Measurements from ENCODE around the gene BORCS5.

Gene BORCS5

GRCh38 chr12:12501121-12501520, 144.2 kb downstream of the BORCS5 start:
- TF ChIP-seq, protein P1, sequence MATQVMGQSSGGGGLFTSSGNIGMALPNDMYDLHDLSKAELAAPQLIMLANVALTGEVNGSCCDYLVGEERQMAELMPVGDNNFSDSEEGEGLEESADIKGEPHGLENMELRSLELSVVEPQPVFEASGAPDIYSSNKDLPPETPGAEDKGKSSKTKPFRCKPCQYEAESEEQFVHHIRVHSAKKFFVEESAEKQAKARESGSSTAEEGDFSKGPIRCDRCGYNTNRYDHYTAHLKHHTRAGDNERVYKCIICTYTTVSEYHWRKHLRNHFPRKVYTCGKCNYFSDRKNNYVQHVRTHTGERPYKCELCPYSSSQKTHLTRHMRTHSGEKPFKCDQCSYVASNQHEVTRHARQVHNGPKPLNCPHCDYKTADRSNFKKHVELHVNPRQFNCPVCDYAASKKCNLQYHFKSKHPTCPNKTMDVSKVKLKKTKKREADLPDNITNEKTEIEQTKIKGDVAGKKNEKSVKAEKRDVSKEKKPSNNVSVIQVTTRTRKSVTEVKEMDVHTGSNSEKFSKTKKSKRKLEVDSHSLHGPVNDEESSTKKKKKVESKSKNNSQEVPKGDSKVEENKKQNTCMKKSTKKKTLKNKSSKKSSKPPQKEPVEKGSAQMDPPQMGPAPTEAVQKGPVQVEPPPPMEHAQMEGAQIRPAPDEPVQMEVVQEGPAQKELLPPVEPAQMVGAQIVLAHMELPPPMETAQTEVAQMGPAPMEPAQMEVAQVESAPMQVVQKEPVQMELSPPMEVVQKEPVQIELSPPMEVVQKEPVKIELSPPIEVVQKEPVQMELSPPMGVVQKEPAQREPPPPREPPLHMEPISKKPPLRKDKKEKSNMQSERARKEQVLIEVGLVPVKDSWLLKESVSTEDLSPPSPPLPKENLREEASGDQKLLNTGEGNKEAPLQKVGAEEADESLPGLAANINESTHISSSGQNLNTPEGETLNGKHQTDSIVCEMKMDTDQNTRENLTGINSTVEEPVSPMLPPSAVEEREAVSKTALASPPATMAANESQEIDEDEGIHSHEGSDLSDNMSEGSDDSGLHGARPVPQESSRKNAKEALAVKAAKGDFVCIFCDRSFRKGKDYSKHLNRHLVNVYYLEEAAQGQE (IDR thresholded peaks at IDR 0.05; ENCODE audit: insufficient read depth in 1 of 2, low read depth in 2 of 2, low read length in 2 of 2), result no peak
- no peak for TF ChIP-seq SIN3A (IDR thresholded peaks at IDR 0.05; ENCODE audit: borderline replicate concordance, insufficient read depth, low read length)
- no peak for TF ChIP-seq TAF1 (IDR thresholded peaks at IDR 0.05; ENCODE audit: borderline replicate concordance, insufficient read depth, low read length)
- TF ChIP-seq FOXP2 (optimal IDR thresholded peaks at IDR 0.05; ENCODE audit: borderline replicate concordance, extremely low read depth, extremely low read length, insufficient read depth), result no peak
- TF ChIP-seq POLR2AphosphoS5 (IDR thresholded peaks at IDR 0.05; ENCODE audit: low read depth, low read length), result no peak

DNA sequence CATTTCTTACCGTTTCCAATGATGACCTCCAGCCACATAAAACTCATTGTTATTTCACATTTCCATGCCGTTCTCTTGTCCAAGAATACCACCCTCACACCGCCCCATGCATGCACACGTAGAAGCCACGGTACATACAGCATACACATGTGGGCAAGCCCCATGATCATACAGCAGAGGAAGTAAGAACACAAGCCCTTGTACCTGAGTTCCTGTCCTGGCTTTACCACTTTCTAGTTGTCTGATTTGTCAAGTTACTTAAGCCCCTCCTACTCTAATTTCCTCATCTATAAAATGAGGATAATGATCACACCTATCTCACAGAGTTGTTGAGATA, 145.9 kb downstream of the BORCS5 start:
- TF ChIP-seq SIN3A (IDR thresholded peaks at IDR 0.05; ENCODE audit: borderline replicate concordance, insufficient read depth, low read length), result no peak
- no peak for TF ChIP-seq FOXP2 (optimal IDR thresholded peaks at IDR 0.05; ENCODE audit: borderline replicate concordance, extremely low read depth, extremely low read length, insufficient read depth)
- TF ChIP-seq, protein P1 (IDR thresholded peaks at IDR 0.05; ENCODE audit: insufficient read depth in 1 of 2, low read depth in 2 of 2, low read length in 2 of 2), result no peak
- TF ChIP-seq TAF1 (IDR thresholded peaks at IDR 0.05; ENCODE audit: borderline replicate concordance, insufficient read depth, low read length), result no peak
- no peak for TF ChIP-seq POLR2AphosphoS5 (IDR thresholded peaks at IDR 0.05; ENCODE audit: low read depth, low read length)

GRCh38 chr12:12503384-12504078, 146.7 kb downstream of the BORCS5 start:
- TF ChIP-seq FOXP2 (optimal IDR thresholded peaks at IDR 0.05; ENCODE audit: borderline replicate concordance, extremely low read depth, extremely low read length, insufficient read depth) (no peak), POLR2AphosphoS5 (IDR thresholded peaks at IDR 0.05; ENCODE audit: low read depth, low read length) (no peak), SIN3A (IDR thresholded peaks at IDR 0.05; ENCODE audit: borderline replicate concordance, insufficient read depth, low read length) (no peak), TAF1 (IDR thresholded peaks at IDR 0.05; ENCODE audit: borderline replicate concordance, insufficient read depth, low read length) (no peak)
- TF ChIP-seq, protein P1 (IDR thresholded peaks at IDR 0.05; ENCODE audit: insufficient read depth in 1 of 2, low read depth in 2 of 2, low read length in 2 of 2), result no peak

DNA sequence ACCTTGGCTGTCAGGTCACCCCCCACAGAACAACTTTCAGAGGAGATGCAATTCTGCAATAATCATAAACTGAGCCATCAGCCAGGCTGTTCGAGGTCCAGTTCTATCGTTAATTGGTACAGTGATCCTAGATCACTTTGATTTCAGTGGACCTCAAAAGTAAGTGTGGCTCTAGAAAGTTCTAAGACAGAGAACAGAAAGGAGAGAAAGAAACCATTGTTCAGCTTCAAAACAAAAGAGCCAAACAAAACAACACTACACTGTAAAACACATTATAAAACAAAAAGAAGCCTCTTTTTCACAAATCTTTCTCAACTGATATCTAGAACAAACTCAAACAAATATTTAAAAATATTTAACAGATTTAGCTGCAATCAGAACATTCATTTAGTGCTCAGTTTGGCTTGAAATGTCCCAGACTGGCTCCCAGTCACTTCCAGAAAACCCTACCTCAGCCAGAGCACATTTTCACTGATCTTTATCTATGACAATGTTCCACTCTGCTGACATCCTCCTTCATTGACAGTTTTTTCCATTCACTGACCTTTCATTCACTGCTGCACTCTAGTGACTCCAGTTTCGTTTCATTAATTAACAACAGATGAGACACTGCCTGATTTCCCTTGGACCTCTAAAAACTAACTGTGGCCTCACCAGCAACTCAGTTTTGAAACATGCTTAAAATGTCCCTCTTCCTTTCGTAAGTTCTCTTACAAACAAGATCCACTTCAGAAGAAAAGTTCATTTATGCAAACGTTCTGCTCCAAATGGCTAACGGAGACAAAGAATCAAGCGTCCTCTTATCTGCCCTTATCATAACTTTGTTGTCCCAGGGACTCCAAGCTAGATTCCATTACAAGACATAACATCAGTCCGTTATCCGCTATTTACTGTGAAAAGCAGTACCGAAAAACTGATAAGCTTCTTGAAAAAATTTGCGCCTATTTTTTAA, 148.9 kb downstream of the BORCS5 start:
- TF ChIP-seq, protein P1 (IDR thresholded peaks at IDR 0.05; ENCODE audit: insufficient read depth in 1 of 2, low read depth in 2 of 2, low read length in 2 of 2), result peak in 1 of 2 experiments; percentile 66; a peak in 2 of 4 replicates
- TF ChIP-seq TAF1 (IDR thresholded peaks at IDR 0.05; ENCODE audit: borderline replicate concordance, insufficient read depth, low read length), result no peak
- peak; percentile 92; the same call in 1 of the 2 replicates for TF ChIP-seq SIN3A (IDR thresholded peaks at IDR 0.05; ENCODE audit: borderline replicate concordance, insufficient read depth, low read length)
- no peak for TF ChIP-seq FOXP2 (optimal IDR thresholded peaks at IDR 0.05; ENCODE audit: borderline replicate concordance, extremely low read depth, extremely low read length, insufficient read depth)
- TF ChIP-seq POLR2AphosphoS5 (IDR thresholded peaks at IDR 0.05; ENCODE audit: low read depth, low read length), result peak; percentile 63; the same call in 1 of the 2 replicates

All from PFSK-1 (cell line).